H1 (cell line): Measurements from ENCODE around the gene GABARAPL1. TPM values are rescaled to one million over a fixed set of nuclear protein-coding genes. Genes with fewer than 3 reads are reported as not detected.
"Not testable (repeated sequence)": the region's sequence is repeated elsewhere in the genome, so short reads cannot be mapped to it uniquely, and the experiment has no call there.

Experiments
- CTCF ChIA-PET: fragments of 300-600 bp; sonication (Branson Sonifier 250); formaldehyde crosslinking; loops from one replicate; lab custom pipeline; 2021; ENCODE audit not compliant: partially characterized antibody; lab: Charles Lee
- POLR2A ChIA-PET: fragments of 300-600 bp; sonication (Branson Sonifier 250); formaldehyde crosslinking; loops from one replicate; lab custom pipeline; 2021; ENCODE audit warnings: inconsistent platforms; ENCODE audit not compliant: partially characterized antibody; lab: Charles Lee
- DNase-seq, 2 experiments: peaks; one replicate each; pipeline versions ENCODE4 v3.0.0 to v3.0.0-alpha.2; 2010 to 2022; ENCODE audit warnings: low spot score in 2 of 2, low read depth in 1 of 2, mixed read lengths in 1 of 2
- FAIRE-seq: peaks from 2 replicates; lab custom pipeline; 2011; peaks lifted over from hg19 to GRCh38; lab: Jason Lieb, UNC
- H2AFZ ChIP-seq: 2 replicates; pipeline ENCODE4 v1.8.1; 2012; ENCODE audit warnings: low read length, inconsistent platforms
- H2AK5ac ChIP-seq: 2 replicates; pipeline ENCODE4 v1.6.1; 2013; ENCODE audit warnings: low read depth, low read length
- H2BK120ac ChIP-seq: replicated peaks from 2 replicates; pipeline ENCODE3; 2013; ENCODE audit warnings: low read depth, low read length, inconsistent platforms
- H2BK12ac ChIP-seq: 2 replicates; pipeline ENCODE4 v1.6.1; 2013; ENCODE audit warnings: low read depth, low read length
- H2BK15ac ChIP-seq: 2 replicates; pipeline ENCODE4 v1.6.1; 2013; ENCODE audit warnings: low read length
- H2BK20ac ChIP-seq: 2 replicates; pipeline ENCODE4 v1.6.1; 2013; ENCODE audit warnings: low read length
- H2BK5ac ChIP-seq: 2 replicates; pipeline ENCODE4 v1.6.1; 2013; ENCODE audit warnings: low read depth, low read length
- H3K14ac ChIP-seq: 2 replicates; pipeline ENCODE4 v1.6.1; 2013; ENCODE audit warnings: inconsistent platforms; ENCODE audit not compliant: insufficient read length
- H3K18ac ChIP-seq: 2 replicates; pipeline ENCODE4 v1.6.1; 2013; ENCODE audit warnings: low read length; ENCODE audit errors: extremely low read depth
- H3K23ac ChIP-seq: 2 replicates; pipeline ENCODE4 v1.6.1; 2013; ENCODE audit warnings: inconsistent platforms; ENCODE audit not compliant: insufficient read length
- H3K23me2 ChIP-seq: 2 replicates; pipeline ENCODE4 v1.6.1; 2013; ENCODE audit warnings: low read depth, low read length
- H3K27ac ChIP-seq: 2 replicates; pipeline ENCODE4 v1.6.1; 2011; ENCODE audit warnings: low read depth, low read length, inconsistent platforms
- H3K27me3 ChIP-seq, 4 experiments: replicated peaks in 1 of 4; 1 replicate in 1 of 4; 2 replicates in 3 of 4; pipeline versions ENCODE4 v1.6.1 to v1.8.1; 2011 to 2013; ENCODE audit warnings: low read length in 3 of 4, mild to moderate bottlenecking in 3 of 4, inconsistent platforms in 2 of 4, mixed read lengths in 2 of 4, moderate library complexity in 1 of 4; ENCODE audit not compliant: control insufficient read depth in 3 of 4, insufficient read depth in 3 of 4; ENCODE audit errors: extremely low read depth in 1 of 4
- H3K36me3 ChIP-seq, 4 experiments: 2 replicates each; pipeline versions ENCODE4 v1.6.1 to v1.8.1; 2011 to 2013; ENCODE audit warnings: mild to moderate bottlenecking in 4 of 4, low read length in 3 of 4, moderate library complexity in 2 of 4, control low read depth in 1 of 4, inconsistent platforms in 1 of 4; ENCODE audit not compliant: insufficient read depth in 4 of 4, control insufficient read depth in 2 of 4
- H3K4ac ChIP-seq: replicated peaks from 2 replicates; pipeline ENCODE3; 2013; ENCODE audit warnings: low read length, low read depth, mixed read lengths, inconsistent platforms; ENCODE audit not compliant: insufficient read length
- H3K4me1 ChIP-seq, 4 experiments: replicated peaks in 1 of 4; 1 replicate in 1 of 4; 2 replicates in 3 of 4; pipeline versions ENCODE4 v1.6.1 to v1.8.1; 2011 to 2013; ENCODE audit warnings: low read length in 3 of 4, inconsistent platforms in 2 of 4, mixed read lengths in 1 of 4; ENCODE audit not compliant: insufficient read depth in 4 of 4, control insufficient read depth in 3 of 4
- H3K4me2 ChIP-seq, 2 experiments: 2 replicates each; pipeline versions ENCODE4 v1.6.1 to v1.8.1; 2011 to 2013; ENCODE audit warnings: low read depth in 2 of 2, low read length in 2 of 2, control low read depth in 1 of 2, inconsistent platforms in 1 of 2, mild to moderate bottlenecking in 1 of 2; ENCODE audit not compliant: insufficient read depth in 1 of 2
- H3K4me3 ChIP-seq, 4 experiments: fragments of 200-600, 300-600 bp in 1 of 4; sonication (generic), shearing (Covaris generic), sonication (Bioruptor Twin) in 1 of 4; 2 replicates each; pipeline versions ENCODE4 v1.5.1 to v1.8.1; 2011 to 2016; ENCODE audit warnings: low read length in 4 of 4, low read depth in 3 of 4, control low read depth in 2 of 4, inconsistent platforms in 2 of 4, mild to moderate bottlenecking in 2 of 4, mixed read lengths in 1 of 4, moderate library complexity in 1 of 4; ENCODE audit not compliant: insufficient read depth in 2 of 4; ENCODE audit errors: extremely low read depth in 1 of 4
- H3K56ac ChIP-seq: replicated peaks from 2 replicates; pipeline ENCODE3; 2013; ENCODE audit warnings: low read depth, mild to moderate bottlenecking, mixed read lengths, low read length, inconsistent platforms; ENCODE audit not compliant: insufficient read length
- H3K79me1 ChIP-seq: 2 replicates; pipeline ENCODE4 v1.6.1; 2013; ENCODE audit warnings: low read depth, low read length, control low read depth
- H3K79me2 ChIP-seq, 2 experiments: 2 replicates each; pipeline versions ENCODE4 v1.6.1 to v1.8.1; 2012 to 2013; ENCODE audit warnings: low read length in 2 of 2, mild to moderate bottlenecking in 2 of 2, inconsistent platforms in 1 of 2; ENCODE audit not compliant: insufficient read depth in 2 of 2, control insufficient read depth in 1 of 2
- H3K9ac ChIP-seq, 4 experiments: replicated peaks in 1 of 4; 1 replicate in 1 of 4; 2 replicates in 3 of 4; pipeline versions ENCODE4 v1.6.1 to v1.8.1; 2011 to 2013; ENCODE audit warnings: low read depth in 3 of 4, low read length in 3 of 4, control low read depth in 2 of 4, mild to moderate bottlenecking in 2 of 4, moderate library complexity in 2 of 4, inconsistent platforms in 1 of 4; ENCODE audit errors: extremely low read depth in 1 of 4
- H3K9me3 ChIP-seq, 2 experiments: 2 replicates each; pipeline versions ENCODE4 v1.6.1 to v1.8.1; 2012 to 2013; ENCODE audit warnings: mild to moderate bottlenecking in 2 of 2, moderate library complexity in 2 of 2, control low read depth in 1 of 2, inconsistent platforms in 1 of 2, low read depth in 1 of 2, low read length in 1 of 2, mixed read lengths in 1 of 2; ENCODE audit not compliant: insufficient read depth in 2 of 2
- H4K20me1 ChIP-seq, 2 experiments: replicated peaks in 1 of 2; 2 replicates each; pipeline versions ENCODE3 to v1.8.1; 2011 to 2013; ENCODE audit warnings: inconsistent platforms in 2 of 2, low read length in 2 of 2, mild to moderate bottlenecking in 1 of 2; ENCODE audit not compliant: insufficient read depth in 2 of 2, control insufficient read depth in 1 of 2
- H4K5ac ChIP-seq: 2 replicates; pipeline ENCODE4 v1.6.1; 2013; ENCODE audit warnings: low read length, low read depth, mixed read lengths, inconsistent platforms; ENCODE audit not compliant: insufficient read length
- H4K8ac ChIP-seq: 2 replicates; pipeline ENCODE4 v1.8.0; 2013; ENCODE audit warnings: mild to moderate bottlenecking, moderate library complexity, low read length, inconsistent platforms; ENCODE audit not compliant: insufficient read depth; ENCODE audit errors: extremely low read depth
- H4K91ac ChIP-seq: replicated peaks from 2 replicates; pipeline ENCODE3; 2013; ENCODE audit warnings: low read length, mixed read lengths, inconsistent platforms; ENCODE audit not compliant: insufficient read length
- SIN3A ChIP-seq, 2 experiments: IDR thresholded peaks in 1 of 2; conservative IDR thresholded peaks in 1 of 2; 2 replicates each; pipeline ENCODE4 v1.6.1; 2011 to 2012; ENCODE audit warnings: low read length in 2 of 2, improper control_type of control experiment in 1 of 2, low read depth in 1 of 2, mild to moderate bottlenecking in 1 of 2
- YY1 ChIP-seq: IDR thresholded peaks from 2 replicates; pipeline ENCODE4 v1.6.1; 2011; ENCODE audit warnings: low read depth, mild to moderate bottlenecking, low read length
- WGBS, 2 experiments: shearing (Covaris generic) in 1 of 2; methylation state at CpG; one replicate each; pipeline versions ENCODE4 v1.1.6 to v1.1.7; 2013 to 2015; ENCODE audit warnings: low lambda C conversion rate in 2 of 2, mixed read lengths in 2 of 2, inconsistent platforms in 1 of 2, low coverage in 1 of 2, missing lambda C conversion rate in 1 of 2; ENCODE audit not compliant: insufficient replicate concordance in 2 of 2, insufficient coverage in 1 of 2, insufficient read length in 1 of 2; ENCODE audit errors: extremely low coverage in 1 of 2, missing lambda C conversion rate in 1 of 2; 5-methylcytosine and 5-hydroxymethylcytosine counted together
- polyA plus RNA-seq, 7 experiments: library from polyadenylated mRNA; depleted of rRNA in 3 of 7; stranded (reverse) in 5 of 7; unstranded in 2 of 7; fragments of >200 nt in 5 of 7; fragments of 200-250 nt in 2 of 7; gene quantifications; 1 replicate in 5 of 7; 2 replicates in 1 of 7; 4 replicates in 1 of 7; pipeline versions ENCODE4 v1.2.1 to v1.2.3, GENCODE V29; 2011 to 2013; ENCODE audit warnings: missing spikeins in 2 of 7, mixed read lengths in 2 of 7
- total RNA-seq: library from RNA; stranded (reverse); fragmentation: NEBNext Ultra II Directional; extraction: Animal tissue kit (Norgen Biotek cat#: 25700); gene quantifications from 2 replicates; pipeline ENCODE4 v1.2.1, GENCODE V29; 2021

GABARAPL1 gene
- total and polyA plus RNA-seq, 2 of the 8 experiments (the other 6 are each of a cell fraction or from before 2014, with no cell fraction given), result 56.1 to 87.9 TPM

DNA sequence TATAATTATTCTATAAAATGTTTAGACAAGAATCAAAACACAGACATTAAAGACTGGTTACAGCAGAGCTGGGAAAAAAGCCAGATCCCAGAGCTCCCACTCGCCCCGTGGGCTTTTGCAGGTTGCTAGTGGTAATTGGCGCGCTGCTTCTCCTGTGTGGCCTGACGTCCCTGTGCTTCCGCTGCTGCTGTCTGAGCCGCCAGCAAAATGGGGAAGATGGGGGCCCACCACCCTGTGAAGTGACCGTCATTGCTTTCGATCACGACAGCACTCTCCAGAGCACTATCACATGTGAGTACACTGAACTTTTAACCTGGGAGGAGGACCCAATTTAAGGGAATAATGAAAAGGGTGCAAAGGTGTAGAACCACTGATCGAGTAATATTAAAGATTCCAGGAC is 26.4 kb upstream of the GABARAPL1 start:
- Histone ChIP-seq H2BK5ac (no peak overlapping the region), H3K23me2 (no peaks in the 10 kb centered on the region), H3K4me1 (no peaks in the 10 kb centered on the region), H3K79me2 (no peaks in the 10 kb centered on the region), H4K20me1 (no peaks in the 10 kb centered on the region), H2AK5ac (no peak overlapping the region), H3K9me3 (no peaks in the 10 kb centered on the region), H3K4me3 (no peak overlapping the region), H2BK15ac (no peak overlapping the region), H3K23ac (no peak overlapping the region), H3K14ac (no peak overlapping the region), H4K91ac (no peak overlapping the region), H3K79me1 (no peaks in the 10 kb centered on the region), H3K4me2 (no peak overlapping the region), H2BK12ac (no peak overlapping the region), H4K5ac (no peak overlapping the region), H3K27ac (no peak overlapping the region), H3K27me3 (no peaks in the 10 kb centered on the region), H3K9ac (no peak overlapping the region), H2BK120ac (no peak overlapping the region), H4K8ac (no peak overlapping the region; the same call in 1 of the 2 replicates), H3K56ac (no peak overlapping the region), H3K18ac (no peak overlapping the region), H2AFZ (no peak overlapping the region), H3K36me3 (no peaks in the 10 kb centered on the region), H2BK20ac (no peak overlapping the region), H3K4ac (no peak overlapping the region)
- no peak for TF ChIP-seq YY1
- TF ChIP-seq SIN3A (conservative IDR thresholded peaks at IDR 0.05 in 1 of 2, IDR thresholded peaks at IDR 0.05 in 1 of 2; ENCODE audit: low read depth in 1 of 2, low read length in 2 of 2), result no peak
- DNase-seq (no peak), FAIRE-seq (no peak)
- 91% methylated on average over 11 of the region's 11 CpGs; no CpG with 5 or more reads in 1 of the 2 experiments for WGBS, 2 experiments
- POLR2A ChIA-PET, result no interaction called here
- CTCF ChIA-PET, result no interaction called here

DNA sequence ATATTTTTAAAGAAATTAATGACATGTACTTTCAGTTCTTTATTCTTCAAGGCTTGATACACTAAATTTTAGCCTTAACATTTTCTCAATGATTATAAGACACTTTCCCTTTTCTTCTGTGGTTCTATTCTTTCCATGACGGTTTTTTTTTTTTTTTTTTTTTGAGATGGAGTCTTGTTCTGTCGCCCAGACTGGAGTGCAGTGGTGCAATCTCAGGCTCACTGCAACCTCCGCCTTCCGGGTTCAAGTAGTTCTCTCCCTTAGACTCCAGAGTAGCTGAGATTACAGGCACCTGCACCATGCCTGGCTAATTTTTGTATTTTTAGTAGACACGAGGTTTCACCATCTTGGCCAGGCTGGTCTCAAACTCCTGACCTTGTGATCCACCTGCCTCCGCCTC is 25.7 kb upstream of the GABARAPL1 start:
- H3K4me2 ChIP-seq, H2BK15ac ChIP-seq, H3K79me2 ChIP-seq, POLR2A ChIA-PET, H2BK120ac ChIP-seq, H3K9ac ChIP-seq, H2AK5ac ChIP-seq, H3K4ac ChIP-seq, H4K20me1 ChIP-seq, H3K23me2 ChIP-seq, H2BK20ac ChIP-seq, H3K56ac ChIP-seq, H4K91ac ChIP-seq, H4K5ac ChIP-seq, H2BK12ac ChIP-seq, H3K4me1 ChIP-seq, H3K27me3 ChIP-seq, H3K23ac ChIP-seq, H3K9me3 ChIP-seq, H2BK5ac ChIP-seq, H3K36me3 ChIP-seq, H3K27ac ChIP-seq, FAIRE-seq, H4K8ac ChIP-seq, H2AFZ ChIP-seq, H3K79me1 ChIP-seq, H3K4me3 ChIP-seq, DNase-seq, H3K14ac ChIP-seq, H3K18ac ChIP-seq: not testable (repeated sequence)
- WGBS, 2 experiments, result 83% methylated on average over 5 of the region's 6 CpGs; no CpG with 5 or more reads in 1 of the 2 experiments
- CTCF ChIA-PET, result interaction anchor here (1.0 to 1.2 kb wide), 3 partner anchors 27 to 41 kb away, joined by 3 read pairs; no protein-coding TSS in a partner anchor
